Measurements from ENCODE around the gene MAST4.

The MAST4 gene

DNA sequence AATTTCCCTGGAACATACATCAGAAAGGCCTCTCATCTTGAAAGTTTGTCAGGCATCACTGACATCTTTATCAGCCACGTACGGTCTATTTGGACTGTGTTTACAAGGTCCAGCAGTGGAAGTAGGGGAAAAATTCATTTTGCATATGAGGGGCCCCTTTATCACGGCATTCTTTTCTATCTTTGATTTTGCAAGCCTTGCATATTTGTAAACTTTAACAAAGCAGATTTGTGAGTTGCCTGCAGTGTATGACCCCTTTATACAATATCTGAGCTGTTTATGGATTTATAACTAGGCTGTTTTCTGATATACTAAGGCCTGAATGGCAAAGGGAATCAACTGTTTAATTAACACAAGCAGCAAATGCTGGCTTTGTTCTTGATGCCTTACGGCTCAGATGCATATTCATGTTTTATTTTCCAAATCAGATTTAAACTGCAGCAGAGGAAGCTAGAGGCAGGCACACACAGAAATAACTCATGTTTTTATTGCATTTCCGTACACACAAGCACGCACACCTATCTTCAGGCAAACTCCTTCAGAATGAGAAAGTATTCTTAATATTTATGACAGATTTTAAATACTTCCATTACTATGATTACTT is 539.3 kb downstream of the MAST4 start:
- Histone ChIP-seq H3K9me3 (ENCODE audit: control insufficient read depth in 2 of 2, low read length in 2 of 2) (no peaks in the 10 kb centered on the region), H3K36me3 (ENCODE audit: control insufficient read depth in 2 of 2, insufficient read depth in 2 of 2, low read length in 2 of 2) (peaks cover 15 to 19% of the 10 kb centered on the region in 2 donors), H3K9ac (ENCODE audit: low read length in 2 of 2) (no peak overlapping the region), H3K4me3 (ENCODE audit: low read length in 2 of 2) (no peak overlapping the region), H3K27ac (ENCODE audit: low read length) (no peak overlapping the region), H3K27me3 (ENCODE audit: control insufficient read depth in 1 of 2, insufficient read depth in 2 of 2, low read length in 2 of 2) (no peaks in the 10 kb centered on the region), H3K4me1 (ENCODE audit: control insufficient read depth, insufficient read depth, low read length) (no peaks in the 10 kb centered on the region)

DNA sequence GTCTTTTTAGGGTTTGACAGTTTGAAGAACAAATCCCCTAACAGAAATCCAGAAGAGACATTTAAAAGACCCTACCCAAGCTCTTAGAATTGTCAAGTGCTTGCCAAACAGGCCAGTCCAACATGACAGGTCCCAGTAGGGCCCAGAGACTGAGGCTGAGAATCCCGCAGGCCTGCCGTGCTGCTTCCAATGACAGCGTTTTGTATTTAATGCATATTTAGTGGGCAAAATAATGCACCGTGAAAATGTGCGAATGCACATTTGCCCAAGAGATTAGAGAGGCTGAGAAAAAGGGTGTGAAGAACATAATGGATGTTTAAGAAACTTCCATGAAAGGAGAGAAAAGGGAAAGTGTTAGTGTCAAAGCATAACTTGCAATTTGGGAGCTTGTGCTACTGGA is 542.8 kb downstream of the MAST4 start:
- no peak overlapping the region for H3K9ac ChIP-seq (ENCODE audit: low read length in 2 of 2)
- H3K4me1 ChIP-seq (ENCODE audit: control insufficient read depth, insufficient read depth, low read length) = no peaks in the 10 kb centered on the region
- H3K27ac ChIP-seq (ENCODE audit: low read length) = no peak overlapping the region
- peaks cover 28 to 40% of the 10 kb centered on the region in 2 donors for H3K36me3 ChIP-seq (ENCODE audit: control insufficient read depth in 2 of 2, insufficient read depth in 2 of 2, low read length in 2 of 2)
- H3K4me3 ChIP-seq (ENCODE audit: low read length in 2 of 2) = no peak overlapping the region
- H3K27me3 ChIP-seq (ENCODE audit: control insufficient read depth in 1 of 2, insufficient read depth in 2 of 2, low read length in 2 of 2) = no peaks in the 10 kb centered on the region
- H3K9me3 ChIP-seq (ENCODE audit: control insufficient read depth in 2 of 2, low read length in 2 of 2) = no peaks in the 10 kb centered on the region

DNA sequence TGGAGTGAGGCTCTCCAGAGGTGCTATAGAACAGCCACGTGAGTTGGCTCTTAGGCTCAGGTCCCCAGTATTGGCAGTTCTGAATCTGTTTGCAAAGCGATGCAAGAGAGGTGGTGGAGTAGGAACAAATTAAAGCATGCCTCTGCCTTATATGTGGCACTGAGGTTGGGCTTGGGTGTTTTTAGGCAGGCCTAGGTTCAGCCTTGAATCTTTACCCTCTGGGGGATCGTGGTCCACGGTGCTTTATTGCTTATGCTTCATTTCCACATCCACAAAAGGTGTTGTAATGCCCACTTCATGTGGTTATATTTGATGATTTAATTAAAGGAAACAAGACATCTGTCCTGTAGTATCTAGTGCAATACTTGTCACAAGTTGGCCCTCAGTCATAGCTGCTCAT is 544.2 kb downstream of the MAST4 start:
- Histone ChIP-seq H3K9ac (ENCODE audit: low read length in 2 of 2) (no peak overlapping the region), H3K36me3 (ENCODE audit: control insufficient read depth in 2 of 2, insufficient read depth in 2 of 2, low read length in 2 of 2) (peaks cover 36 to 51% of the 10 kb centered on the region in 2 donors), H3K4me1 (ENCODE audit: control insufficient read depth, insufficient read depth, low read length) (no peaks in the 10 kb centered on the region), H3K9me3 (ENCODE audit: control insufficient read depth in 2 of 2, low read length in 2 of 2) (no peaks in the 10 kb centered on the region), H3K27me3 (ENCODE audit: control insufficient read depth in 1 of 2, insufficient read depth in 2 of 2, low read length in 2 of 2) (no peaks in the 10 kb centered on the region), H3K27ac (ENCODE audit: low read length) (no peak overlapping the region), H3K4me3 (ENCODE audit: low read length in 2 of 2) (no peak overlapping the region)

DNA sequence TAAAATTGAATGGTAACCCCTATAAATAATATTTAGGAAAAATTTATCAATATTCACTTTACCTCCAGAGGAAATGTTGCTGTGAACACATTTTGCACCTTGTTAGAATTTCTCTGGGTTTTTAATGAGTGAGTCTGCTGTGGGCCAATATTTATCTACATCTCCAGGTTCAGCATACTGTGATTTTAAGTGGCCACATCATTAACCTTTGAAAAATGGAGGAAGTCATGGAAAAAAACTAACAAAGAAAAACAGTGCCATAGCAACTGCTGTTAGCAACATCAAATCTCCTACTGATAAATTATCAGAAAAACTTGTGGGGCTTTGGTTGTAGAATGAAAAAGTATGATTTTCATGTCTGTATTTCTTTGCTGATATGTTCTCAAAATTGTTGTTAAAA is 545.5 kb downstream of the MAST4 start:
- Histone ChIP-seq H3K36me3 (ENCODE audit: control insufficient read depth in 2 of 2, insufficient read depth in 2 of 2, low read length in 2 of 2) (peaks cover 34 to 56% of the 10 kb centered on the region in 2 donors), H3K4me3 (ENCODE audit: low read length in 2 of 2) (no peak overlapping the region), H3K9me3 (ENCODE audit: control insufficient read depth in 2 of 2, low read length in 2 of 2) (no peaks in the 10 kb centered on the region), H3K27me3 (ENCODE audit: control insufficient read depth in 1 of 2, insufficient read depth in 2 of 2, low read length in 2 of 2) (no peaks in the 10 kb centered on the region), H3K27ac (ENCODE audit: low read length) (no peak overlapping the region), H3K9ac (ENCODE audit: low read length in 2 of 2) (no peak overlapping the region), H3K4me1 (ENCODE audit: control insufficient read depth, insufficient read depth, low read length) (no peaks in the 10 kb centered on the region)

DNA sequence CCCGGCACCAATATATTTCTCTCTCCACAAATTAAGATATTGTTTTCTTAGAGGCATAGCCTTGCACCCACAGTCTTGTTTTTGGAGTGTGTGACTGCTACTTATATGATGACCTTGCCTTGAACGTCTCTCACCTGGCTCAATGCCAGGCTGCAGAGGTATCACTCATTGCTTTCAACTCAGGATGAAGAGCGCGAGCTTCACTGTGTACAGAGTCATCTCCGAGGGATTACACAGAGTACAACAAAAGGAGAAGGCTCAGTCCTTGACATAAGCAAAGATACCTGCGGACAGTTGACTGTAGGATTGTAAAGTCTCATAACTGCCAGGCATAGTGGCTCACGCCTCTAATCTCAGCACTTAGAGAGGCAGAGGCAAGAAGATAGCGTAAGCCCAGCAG is 546.6 kb downstream of the MAST4 start:
- H3K36me3 ChIP-seq (ENCODE audit: control insufficient read depth in 2 of 2, insufficient read depth in 2 of 2, low read length in 2 of 2) = peaks cover 32 to 55% of the 10 kb centered on the region in 2 donors

DNA sequence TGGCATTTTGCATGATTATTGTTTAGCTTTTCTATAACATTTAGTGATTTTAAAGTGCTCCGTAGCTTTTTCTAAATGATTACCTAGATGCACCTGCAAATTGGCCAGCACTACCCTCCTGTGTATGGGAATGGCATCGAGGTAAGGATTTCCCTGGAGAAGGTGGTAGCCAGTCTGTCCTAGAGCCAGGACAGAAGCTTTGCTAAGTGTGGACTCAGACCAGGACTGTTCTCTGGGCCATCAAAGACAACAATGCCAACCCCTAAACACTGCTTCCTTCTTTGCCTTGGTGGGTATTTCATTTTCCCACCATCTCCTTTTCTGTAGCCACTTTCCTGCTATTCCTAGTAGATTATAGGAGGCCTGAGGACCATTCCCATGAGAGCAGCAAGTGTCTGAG is 547.4 kb downstream of the MAST4 start:
- Histone ChIP-seq H3K4me3 (ENCODE audit: low read length in 2 of 2) (no peak overlapping the region), H3K27ac (ENCODE audit: low read length) (no peak overlapping the region), H3K9me3 (ENCODE audit: control insufficient read depth in 2 of 2, low read length in 2 of 2) (no peaks in the 10 kb centered on the region), H3K27me3 (ENCODE audit: control insufficient read depth in 1 of 2, insufficient read depth in 2 of 2, low read length in 2 of 2) (no peaks in the 10 kb centered on the region), H3K9ac (ENCODE audit: low read length in 2 of 2) (no peak overlapping the region), H3K4me1 (ENCODE audit: control insufficient read depth, insufficient read depth, low read length) (no peaks in the 10 kb centered on the region), H3K36me3 (ENCODE audit: control insufficient read depth in 2 of 2, insufficient read depth in 2 of 2, low read length in 2 of 2) (peaks cover 32 to 55% of the 10 kb centered on the region in 2 donors)

More for the DNA sequence above, 546.6 kb downstream of the MAST4 start:
- Histone ChIP-seq H3K9me3 (ENCODE audit: control insufficient read depth in 2 of 2, low read length in 2 of 2) (no peaks in the 10 kb centered on the region), H3K4me1 (ENCODE audit: control insufficient read depth, insufficient read depth, low read length) (no peaks in the 10 kb centered on the region), H3K27me3 (ENCODE audit: control insufficient read depth in 1 of 2, insufficient read depth in 2 of 2, low read length in 2 of 2) (no peaks in the 10 kb centered on the region), H3K9ac (ENCODE audit: low read length in 2 of 2) (no peak overlapping the region), H3K4me3 (ENCODE audit: low read length in 2 of 2) (no peak overlapping the region), H3K27ac (ENCODE audit: low read length) (no peak overlapping the region)

DNA sequence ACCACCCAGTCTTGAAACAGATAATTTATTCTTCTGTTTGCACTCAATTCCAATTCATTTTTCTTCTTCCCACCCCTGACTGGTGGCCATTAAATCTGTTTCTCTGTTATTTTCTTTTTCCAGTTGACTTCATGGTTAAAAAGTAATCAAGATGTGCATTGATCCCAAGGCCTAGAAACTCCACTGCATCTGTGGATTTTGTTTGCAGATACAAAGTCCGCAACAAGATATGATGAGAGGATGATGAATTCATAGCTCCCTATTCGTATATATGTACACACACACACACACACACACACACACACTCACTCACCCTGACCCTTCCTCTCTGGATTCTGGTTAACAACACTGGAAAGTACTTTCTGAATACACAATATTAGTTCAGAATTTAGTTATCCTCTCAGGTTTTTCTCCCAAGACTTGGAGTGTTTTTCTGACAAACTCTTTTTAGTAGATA is 548.0 kb downstream of the MAST4 start:
- H3K27me3 ChIP-seq (ENCODE audit: control insufficient read depth in 1 of 2, insufficient read depth in 2 of 2, low read length in 2 of 2) = no peaks in the 10 kb centered on the region
- H3K27ac ChIP-seq (ENCODE audit: low read length) = no peak overlapping the region
- H3K9me3 ChIP-seq (ENCODE audit: control insufficient read depth in 2 of 2, low read length in 2 of 2) = no peaks in the 10 kb centered on the region
- no peak overlapping the region for H3K4me3 ChIP-seq (ENCODE audit: low read length in 2 of 2)
- H3K9ac ChIP-seq (ENCODE audit: low read length in 2 of 2) = no peak overlapping the region
- H3K36me3 ChIP-seq (ENCODE audit: control insufficient read depth in 2 of 2, insufficient read depth in 2 of 2, low read length in 2 of 2) = peaks cover 32 to 56% of the 10 kb centered on the region in 2 donors
- H3K4me1 ChIP-seq (ENCODE audit: control insufficient read depth, insufficient read depth, low read length) = no peaks in the 10 kb centered on the region

DNA sequence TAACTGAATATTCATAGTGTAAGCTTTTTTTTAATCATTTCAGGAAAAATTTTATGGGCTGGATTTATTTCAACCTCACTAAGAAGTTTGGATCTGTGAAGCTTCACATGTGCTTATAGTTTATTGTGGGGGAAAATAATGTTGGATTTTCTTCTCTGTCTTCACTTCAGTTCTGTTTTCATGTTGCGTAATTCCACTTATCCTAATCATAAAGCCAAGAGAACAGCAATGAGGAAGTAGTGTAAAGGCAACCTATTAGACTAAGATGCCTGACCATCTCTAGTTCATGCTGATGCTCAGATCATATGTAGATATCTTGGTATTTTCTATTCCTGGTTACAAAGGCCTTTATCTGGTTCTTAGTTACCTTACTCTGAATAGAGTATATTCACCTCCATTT is 550.4 kb downstream of the MAST4 start:
- Histone ChIP-seq H3K9me3 (ENCODE audit: control insufficient read depth in 2 of 2, low read length in 2 of 2) (no peaks in the 10 kb centered on the region), H3K4me1 (ENCODE audit: control insufficient read depth, insufficient read depth, low read length) (no peaks in the 10 kb centered on the region), H3K36me3 (ENCODE audit: control insufficient read depth in 2 of 2, insufficient read depth in 2 of 2, low read length in 2 of 2) (peaks cover 44 to 59% of the 10 kb centered on the region in 2 donors), H3K9ac (ENCODE audit: low read length in 2 of 2) (no peak overlapping the region), H3K27ac (ENCODE audit: low read length) (no peak overlapping the region), H3K27me3 (ENCODE audit: control insufficient read depth in 1 of 2, insufficient read depth in 2 of 2, low read length in 2 of 2) (no peaks in the 10 kb centered on the region), H3K4me3 (ENCODE audit: low read length in 2 of 2) (no peak overlapping the region)

DNA sequence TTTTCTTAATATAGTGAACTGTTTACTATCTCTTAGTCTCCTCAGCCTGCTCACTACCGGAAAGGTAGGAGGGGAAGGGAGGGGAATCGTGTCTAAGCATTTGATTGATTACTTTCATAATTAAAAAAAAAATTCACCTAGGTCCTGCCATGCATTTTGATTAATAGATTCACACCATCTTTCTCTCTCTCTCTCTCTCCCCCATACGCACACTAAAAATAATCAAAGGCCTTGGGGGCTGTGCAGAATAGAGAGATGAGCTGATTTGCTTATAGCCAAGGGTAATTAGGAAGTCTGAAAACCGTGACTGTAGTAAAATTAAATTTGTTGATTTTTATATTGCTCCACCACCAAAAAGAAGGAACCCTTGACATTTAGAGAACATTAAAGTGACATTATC is 550.8 kb downstream of the MAST4 start:
- no peak overlapping the region for H3K9ac ChIP-seq (ENCODE audit: low read length in 2 of 2)
- no peak overlapping the region for H3K27ac ChIP-seq (ENCODE audit: low read length)
- H3K9me3 ChIP-seq (ENCODE audit: control insufficient read depth in 2 of 2, low read length in 2 of 2) = no peaks in the 10 kb centered on the region
- H3K27me3 ChIP-seq (ENCODE audit: control insufficient read depth in 1 of 2, insufficient read depth in 2 of 2, low read length in 2 of 2) = no peaks in the 10 kb centered on the region
- peaks cover 44 to 59% of the 10 kb centered on the region in 2 donors for H3K36me3 ChIP-seq (ENCODE audit: control insufficient read depth in 2 of 2, insufficient read depth in 2 of 2, low read length in 2 of 2)
- H3K4me1 ChIP-seq (ENCODE audit: control insufficient read depth, insufficient read depth, low read length) = no peaks in the 10 kb centered on the region
- H3K4me3 ChIP-seq (ENCODE audit: low read length in 2 of 2) = no peak overlapping the region

DNA sequence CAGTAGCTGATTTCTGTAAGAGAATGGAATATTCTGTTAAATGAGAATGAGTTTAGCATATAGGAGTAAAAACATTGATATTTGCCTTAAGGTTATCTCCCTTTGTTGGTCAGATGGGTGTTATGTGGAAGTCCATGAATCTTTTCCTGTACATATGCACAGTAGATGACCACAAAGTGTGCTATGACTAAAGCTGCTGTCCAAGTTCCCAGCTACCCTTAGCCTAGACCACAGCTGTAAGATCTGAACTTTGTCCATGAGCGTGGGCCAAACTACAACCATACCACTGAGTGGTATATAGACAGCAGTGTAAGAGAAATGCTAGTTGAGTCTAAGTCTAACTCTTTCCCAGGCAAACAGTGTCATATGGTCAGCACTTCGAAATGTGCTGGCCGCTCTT is 551.6 kb downstream of the MAST4 start:
- Histone ChIP-seq H3K27ac (ENCODE audit: low read length) (no peak overlapping the region), H3K36me3 (ENCODE audit: control insufficient read depth in 2 of 2, insufficient read depth in 2 of 2, low read length in 2 of 2) (peaks cover 40 to 54% of the 10 kb centered on the region in 2 donors), H3K4me3 (ENCODE audit: low read length in 2 of 2) (no peak overlapping the region), H3K27me3 (ENCODE audit: control insufficient read depth in 1 of 2, insufficient read depth in 2 of 2, low read length in 2 of 2) (no peaks in the 10 kb centered on the region), H3K4me1 (ENCODE audit: control insufficient read depth, insufficient read depth, low read length) (no peaks in the 10 kb centered on the region), H3K9ac (ENCODE audit: low read length in 2 of 2) (no peak overlapping the region), H3K9me3 (ENCODE audit: control insufficient read depth in 2 of 2, low read length in 2 of 2) (no peaks in the 10 kb centered on the region)

DNA sequence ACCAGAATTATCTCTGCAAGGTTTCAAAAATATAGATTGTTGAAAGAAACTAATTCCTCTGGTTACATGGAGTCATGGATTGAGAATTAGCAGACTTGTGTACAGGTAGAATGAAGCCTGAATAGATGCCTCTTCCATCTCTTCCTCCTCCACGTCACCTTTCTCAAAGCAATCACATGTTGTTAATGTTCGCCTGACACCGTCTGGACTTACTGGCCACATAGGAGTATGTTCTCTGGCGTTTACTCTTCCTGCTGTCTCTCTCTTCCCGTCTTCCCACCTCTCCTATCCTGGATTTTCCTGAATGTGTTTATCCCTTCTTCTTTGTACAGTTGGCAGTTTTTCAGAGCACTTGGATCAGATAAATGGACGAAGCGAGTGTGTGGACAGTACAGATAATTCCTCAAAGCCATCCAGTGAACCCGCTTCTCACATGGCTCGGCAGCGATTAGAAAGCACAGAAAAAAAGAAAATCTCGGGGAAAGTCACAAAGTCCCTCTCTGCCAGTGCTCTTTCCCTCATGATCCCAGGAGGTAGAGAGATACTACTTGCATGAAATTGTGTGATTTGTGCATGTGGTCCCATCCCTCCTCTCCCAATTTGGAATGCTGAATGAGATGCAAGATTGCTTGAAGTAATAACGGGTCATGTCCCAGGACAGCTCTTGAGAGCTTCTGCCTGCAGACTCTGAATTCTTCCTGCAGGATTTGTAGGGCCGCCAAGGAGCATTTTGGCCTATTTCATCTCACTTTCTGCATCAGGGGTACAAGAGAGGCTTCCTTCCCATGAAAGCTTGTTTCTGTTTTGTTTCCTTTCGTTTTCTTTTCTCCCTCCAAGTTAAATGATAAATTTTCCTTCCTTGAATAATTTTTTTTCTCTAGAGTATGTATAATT is 553.1 kb downstream of the MAST4 start:
- Histone ChIP-seq H3K9ac (ENCODE audit: low read length in 2 of 2) (peak overlapping the region in 1 of 2 donors; percentile 3), H3K27ac (ENCODE audit: low read length) (no peak overlapping the region), H3K27me3 (ENCODE audit: control insufficient read depth in 1 of 2, insufficient read depth in 2 of 2, low read length in 2 of 2) (no peaks in the 10 kb centered on the region), H3K36me3 (ENCODE audit: control insufficient read depth in 2 of 2, insufficient read depth in 2 of 2, low read length in 2 of 2) (peaks cover 36 to 43% of the 10 kb centered on the region in 2 donors), H3K9me3 (ENCODE audit: control insufficient read depth in 2 of 2, low read length in 2 of 2) (no peaks in the 10 kb centered on the region), H3K4me3 (ENCODE audit: low read length in 2 of 2) (peak overlapping the region in 1 of 2 donors; percentile 41), H3K4me1 (ENCODE audit: control insufficient read depth, insufficient read depth, low read length) (no peaks in the 10 kb centered on the region)

Data from stomach smooth muscle (tissue), 2 donors.